ENCODE data around the gene CYB5R3. TPM values are rescaled to one million over a fixed set of nuclear protein-coding genes. Genes with fewer than 3 reads are reported as not detected.
"Not testable (repeated sequence)": the region's sequence is repeated elsewhere in the genome, so short reads cannot be mapped to it uniquely, and the experiment has no call there.

The CYB5R3 gene
- total and polyA plus RNA-seq, 4 experiments from 2014 or later, result 42.7 to 91.1 (median 44.8) TPM

DNA sequence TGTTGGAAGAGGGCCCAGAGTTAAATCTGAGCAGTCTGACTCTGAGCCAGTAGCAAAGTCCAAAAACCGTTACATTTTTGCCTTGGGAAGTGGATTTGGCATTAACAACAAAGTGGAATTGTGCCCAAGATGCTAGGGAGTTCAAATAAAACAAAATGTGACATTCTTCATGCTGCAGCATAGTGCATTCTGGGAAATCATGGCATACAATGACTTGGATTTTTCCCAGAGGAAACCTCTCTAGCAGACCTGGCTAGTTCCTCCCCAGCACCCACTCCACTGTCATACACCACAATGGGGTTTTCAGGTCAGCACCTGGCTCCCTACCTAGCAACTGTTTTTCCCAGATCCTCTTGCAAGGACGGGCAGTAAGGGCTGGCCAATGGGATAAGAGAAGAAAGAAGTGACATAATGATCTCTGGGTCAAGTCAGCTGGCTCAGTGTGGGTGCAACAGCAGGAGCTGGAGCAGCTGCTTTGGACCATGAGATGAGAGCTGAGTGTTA, 24.8 kb upstream of the CYB5R3 start:
- H3K27me3 ChIP-seq (ENCODE audit: insufficient read depth, low read length), result no peaks in the 10 kb centered on the region
- CTCF ChIA-PET (ENCODE audit: partially characterized antibody), result interaction anchor here (0.5 to 1.7 kb wide), 3 partner anchors 11 to 194 kb away, joined by 4 to 5 read pairs (median 4); no protein-coding TSS in a partner anchor
- intact Hi-C loops (cut with micrococcal nuclease), result no loop called here
- no peaks in the 10 kb centered on the region for H3K36me3 ChIP-seq (ENCODE audit: insufficient read depth, low read length)
- Mint-ChIP-seq H3K4me3 (no peak overlapping the region), H3K36me3 (peaks cover 0 to 6% of the 10 kb centered on the region in 2 donors), H3K4me1 (peaks cover 8 to 15% (median 12%) of the 10 kb centered on the region in 4 donors), H3K9me3 (peaks cover 0 to 11% (median 4%) of the 10 kb centered on the region in 8 donors), H3K27me3 (peaks cover 0 to 3% of the 10 kb centered on the region in 2 donors), H3K27ac (no peak overlapping the region)
- H3K4me1 ChIP-seq (ENCODE audit: insufficient read depth, low read length), result peaks cover 8% of the 10 kb centered on the region
- H3K4me3 ChIP-seq (ENCODE audit: low read length in 2 of 2), result no peak overlapping the region
- POLR2A ChIA-PET (ENCODE audit: partially characterized antibody), result no interaction called here
- peaks cover 0 to 4% of the 10 kb centered on the region in 2 donors for H3K9me3 ChIP-seq (ENCODE audit: control insufficient read depth in 1 of 2, low read length in 2 of 2)
- H3K27ac ChIP-seq (ENCODE audit: low read depth, low read length), result no peak overlapping the region
- no peak for DNase-seq

DNA sequence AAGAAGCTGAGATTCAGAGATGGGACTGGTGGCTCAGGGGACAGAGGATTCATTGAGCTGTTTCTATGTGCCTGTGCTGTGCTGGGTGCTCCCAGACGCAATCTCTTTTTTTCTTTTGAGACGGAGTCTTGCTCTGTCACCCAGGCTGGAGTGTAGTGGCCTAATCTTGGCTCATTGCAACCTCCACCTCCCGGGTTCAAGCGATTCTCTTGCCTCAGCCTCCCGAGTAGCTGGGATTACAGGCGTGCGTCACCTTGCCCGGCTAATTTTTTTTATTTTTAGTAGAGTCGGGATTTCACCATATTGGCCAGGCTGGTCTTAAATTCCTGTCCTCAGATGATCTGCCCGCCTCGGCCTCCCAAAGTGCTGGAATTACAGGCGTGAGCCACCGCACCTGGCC, 23.9 kb upstream of the CYB5R3 start:
- DNase-seq; H3K27ac ChIP-seq (ENCODE audit: low read depth, low read length); POLR2A ChIA-PET (ENCODE audit: partially characterized antibody); H3K36me3 ChIP-seq (ENCODE audit: insufficient read depth, low read length); H3K4me1 ChIP-seq (ENCODE audit: insufficient read depth, low read length); H3K9me3 ChIP-seq (ENCODE audit: control insufficient read depth in 1 of 2, low read length in 2 of 2); intact Hi-C loops (cut with micrococcal nuclease); H3K9me3 Mint-ChIP-seq; H3K27ac Mint-ChIP-seq; H3K27me3 Mint-ChIP-seq; H3K36me3 Mint-ChIP-seq; H3K4me3 ChIP-seq (ENCODE audit: low read length in 2 of 2); H3K27me3 ChIP-seq (ENCODE audit: insufficient read depth, low read length); H3K4me3 Mint-ChIP-seq: not testable (repeated sequence)
- CTCF ChIA-PET (ENCODE audit: partially characterized antibody), result interaction anchor here (0.5 to 1.7 kb wide), 3 partner anchors 10 to 195 kb away, joined by 4 to 5 read pairs (median 4); no protein-coding TSS in a partner anchor
- peaks cover 8 to 15% (median 12%) of the 10 kb centered on the region in 4 donors for H3K4me1 Mint-ChIP-seq

GRCh38 chr22:42670921-42671709, 21.9 kb upstream of the CYB5R3 start:
- peak overlapping the region in 3 of 7 donors; percentile 22 to 66 (median 57) for H3K27ac Mint-ChIP-seq
- H3K4me1 Mint-ChIP-seq, result peaks cover 8 to 15% (median 12%) of the 10 kb centered on the region in 4 donors
- CTCF ChIA-PET (ENCODE audit: partially characterized antibody), result interaction anchor here (1.1 kb wide), 1 partner anchor 10 kb away, joined by 3 read pairs; no protein-coding TSS in a partner anchor
- intact Hi-C loops (cut with micrococcal nuclease), result no loop called here
- H3K9me3 Mint-ChIP-seq, result no peaks in the 10 kb centered on the region
- H3K9me3 ChIP-seq (ENCODE audit: control insufficient read depth in 1 of 2, low read length in 2 of 2), result no peaks in the 10 kb centered on the region
- no peak overlapping the region for H3K4me3 ChIP-seq (ENCODE audit: low read length in 2 of 2)
- H3K4me1 ChIP-seq (ENCODE audit: insufficient read depth, low read length), result peaks cover 8% of the 10 kb centered on the region
- POLR2A ChIA-PET (ENCODE audit: partially characterized antibody), result interaction anchor here (1.0 kb wide), 1 partner anchor 12 kb away, joined by 3 read pairs; no protein-coding TSS in a partner anchor
- H3K27me3 ChIP-seq (ENCODE audit: insufficient read depth, low read length), result no peaks in the 10 kb centered on the region
- H3K27me3 Mint-ChIP-seq, result peaks cover 0 to 3% of the 10 kb centered on the region in 2 donors
- H3K27ac ChIP-seq (ENCODE audit: low read depth, low read length), result no peak overlapping the region
- H3K36me3 Mint-ChIP-seq, result no peaks in the 10 kb centered on the region
- peak overlapping the region in 4 of 8 donors; percentile 29 to 44 (median 36) for H3K4me3 Mint-ChIP-seq
- DNase-seq, result no peak
- H3K36me3 ChIP-seq (ENCODE audit: insufficient read depth, low read length), result no peaks in the 10 kb centered on the region

DNA sequence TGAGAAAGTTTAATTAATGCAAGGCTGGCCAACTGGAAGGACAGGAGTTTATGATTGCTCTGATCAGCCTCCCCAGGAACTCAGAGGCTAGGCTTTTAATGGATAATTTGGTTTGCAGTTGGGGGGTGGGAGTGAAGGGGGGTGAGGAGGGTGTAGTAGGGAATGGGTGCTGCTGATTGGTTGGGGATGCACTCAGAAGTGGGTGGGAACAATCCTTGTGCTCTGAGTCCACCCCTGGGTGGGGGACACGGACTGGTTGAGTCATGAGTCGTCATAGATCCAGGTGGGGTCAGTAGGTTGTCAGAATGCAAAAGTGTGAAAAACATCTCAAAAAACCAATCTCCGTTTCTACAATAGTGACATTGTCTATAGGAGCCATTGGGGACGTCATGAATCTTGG, 20.9 kb upstream of the CYB5R3 start:
- no peaks in the 10 kb centered on the region for H3K36me3 ChIP-seq (ENCODE audit: insufficient read depth, low read length)
- H3K4me3 Mint-ChIP-seq, result no peak overlapping the region
- intact Hi-C loops (cut with micrococcal nuclease), result no loop called here
- no peak overlapping the region for H3K27ac ChIP-seq (ENCODE audit: low read depth, low read length)
- no peaks in the 10 kb centered on the region for H3K9me3 ChIP-seq (ENCODE audit: control insufficient read depth in 1 of 2, low read length in 2 of 2)
- H3K4me1 Mint-ChIP-seq, result peaks cover 8 to 21% (median 14%) of the 10 kb centered on the region in 4 donors
- no peak overlapping the region for H3K27ac Mint-ChIP-seq
- CTCF ChIA-PET (ENCODE audit: partially characterized antibody), result interaction anchor here (1.1 kb wide), 1 partner anchor 9 kb away, joined by 3 read pairs; no protein-coding TSS in a partner anchor
- no peaks in the 10 kb centered on the region for H3K9me3 Mint-ChIP-seq
- no peaks in the 10 kb centered on the region for H3K36me3 Mint-ChIP-seq
- H3K27me3 ChIP-seq (ENCODE audit: insufficient read depth, low read length), result no peaks in the 10 kb centered on the region
- POLR2A ChIA-PET (ENCODE audit: partially characterized antibody), result no interaction called here
- DNase-seq, result no peak
- H3K27me3 Mint-ChIP-seq, result peaks cover 0 to 3% of the 10 kb centered on the region in 2 donors
- H3K4me3 ChIP-seq (ENCODE audit: low read length in 2 of 2), result no peak overlapping the region
- peaks cover 8% of the 10 kb centered on the region for H3K4me1 ChIP-seq (ENCODE audit: insufficient read depth, low read length)

DNA sequence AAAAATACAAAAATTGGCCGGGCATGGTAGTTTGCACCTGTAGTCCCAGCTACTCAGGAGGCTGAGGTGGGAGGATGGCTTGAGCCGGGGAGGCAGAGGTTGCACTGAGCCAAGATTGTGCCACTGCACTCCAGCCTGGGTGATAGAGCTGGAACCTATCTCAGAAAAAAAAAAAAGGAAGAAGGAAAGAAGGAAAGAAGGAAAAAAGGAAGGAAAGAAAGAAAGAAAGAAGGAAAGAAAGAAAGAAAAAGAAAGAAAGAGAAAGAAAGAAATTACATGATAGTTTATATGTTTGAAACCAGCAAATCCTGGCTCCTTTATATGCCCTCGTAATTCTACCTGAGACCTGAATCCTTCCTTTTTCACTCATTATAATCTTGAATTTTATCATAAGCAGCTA, 17.2 kb upstream of the CYB5R3 start:
- peak overlapping the region in 1 of 7 donors; percentile 59 for H3K27ac Mint-ChIP-seq
- H3K4me1 Mint-ChIP-seq, result peaks cover 6 to 21% (median 14%) of the 10 kb centered on the region in 4 donors
- peaks cover 11% of the 10 kb centered on the region for H3K4me1 ChIP-seq (ENCODE audit: insufficient read depth, low read length)
- CTCF ChIA-PET (ENCODE audit: partially characterized antibody); H3K9me3 Mint-ChIP-seq; H3K27me3 Mint-ChIP-seq; H3K36me3 Mint-ChIP-seq; H3K27me3 ChIP-seq (ENCODE audit: insufficient read depth, low read length); H3K36me3 ChIP-seq (ENCODE audit: insufficient read depth, low read length); H3K9me3 ChIP-seq (ENCODE audit: control insufficient read depth in 1 of 2, low read length in 2 of 2); POLR2A ChIA-PET (ENCODE audit: partially characterized antibody); DNase-seq; H3K27ac ChIP-seq (ENCODE audit: low read depth, low read length); intact Hi-C loops (cut with micrococcal nuclease); H3K4me3 Mint-ChIP-seq; H3K4me3 ChIP-seq (ENCODE audit: low read length in 2 of 2): not testable (repeated sequence)

DNA sequence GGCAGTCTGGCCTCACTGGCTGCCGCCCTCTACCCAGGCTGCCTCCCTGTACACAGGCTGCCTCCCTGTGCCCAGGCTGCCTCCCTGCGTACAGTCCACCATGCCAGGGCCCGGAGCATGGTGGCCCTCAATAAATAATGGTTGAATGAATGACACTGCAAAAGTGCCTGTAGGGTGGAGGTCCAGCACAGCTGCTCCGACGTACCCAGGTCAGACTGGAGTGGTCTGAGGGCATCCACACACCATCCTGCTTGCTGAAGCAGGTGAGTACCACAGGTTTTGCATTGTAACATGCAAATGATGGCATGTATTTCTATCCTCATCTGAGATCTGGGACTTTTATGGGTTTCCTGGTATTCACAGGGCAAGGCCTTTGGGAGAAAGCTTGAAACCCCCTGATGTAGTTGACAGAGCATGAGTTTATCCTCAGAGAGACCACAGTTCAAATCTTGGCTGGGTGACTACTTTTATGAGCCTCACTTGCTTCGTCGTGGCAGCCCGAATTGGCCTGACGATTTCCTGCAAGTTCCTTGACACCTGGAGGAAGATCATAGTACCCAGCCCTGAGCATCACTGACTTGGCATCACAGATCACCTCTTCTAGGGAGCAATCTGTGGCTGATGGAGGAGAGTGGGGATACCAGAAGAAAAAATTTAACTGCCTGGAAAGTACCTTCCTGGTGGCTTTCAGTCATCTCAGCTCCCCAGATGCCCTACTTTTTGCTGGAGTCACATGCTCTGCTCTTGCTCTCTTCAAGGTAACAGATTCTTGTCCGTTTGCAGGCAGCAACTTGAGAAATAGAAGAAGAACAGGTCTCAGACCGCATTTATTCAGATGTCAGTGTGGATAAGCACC, 16.0 kb upstream of the CYB5R3 start:
- Histone ChIP-seq H3K27ac (ENCODE audit: low read depth, low read length) (no peak overlapping the region), H3K4me3 (ENCODE audit: low read length in 2 of 2) (no peak overlapping the region), H3K4me1 (ENCODE audit: insufficient read depth, low read length) (peaks cover 5% of the 10 kb centered on the region), H3K36me3 (ENCODE audit: insufficient read depth, low read length) (no peaks in the 10 kb centered on the region), H3K27me3 (ENCODE audit: insufficient read depth, low read length) (no peaks in the 10 kb centered on the region), H3K9me3 (ENCODE audit: control insufficient read depth in 1 of 2, low read length in 2 of 2) (no peaks in the 10 kb centered on the region)
- Mint-ChIP-seq H3K4me1 (peaks cover under 1 to 9% (median 6%) of the 10 kb centered on the region in 4 donors), H3K27ac (peak overlapping the region in 5 of 7 donors; percentile 13 to 53 (median 27)), H3K36me3 (no peaks in the 10 kb centered on the region), H3K4me3 (peak overlapping the region in 2 of 8 donors; percentile 10 to 18), H3K9me3 (no peaks in the 10 kb centered on the region), H3K27me3 (no peaks in the 10 kb centered on the region)
- POLR2A ChIA-PET (ENCODE audit: partially characterized antibody), result no interaction called here
- intact Hi-C loops (cut with micrococcal nuclease), result no loop called here
- no peak for DNase-seq
- CTCF ChIA-PET (ENCODE audit: partially characterized antibody), result no interaction called here
